ENCODE data around the gene ZNF91.
"Not testable (repeated sequence)": the region's sequence is repeated elsewhere in the genome, so short reads cannot be mapped to it uniquely, and the experiment has no call there.

DNA sequence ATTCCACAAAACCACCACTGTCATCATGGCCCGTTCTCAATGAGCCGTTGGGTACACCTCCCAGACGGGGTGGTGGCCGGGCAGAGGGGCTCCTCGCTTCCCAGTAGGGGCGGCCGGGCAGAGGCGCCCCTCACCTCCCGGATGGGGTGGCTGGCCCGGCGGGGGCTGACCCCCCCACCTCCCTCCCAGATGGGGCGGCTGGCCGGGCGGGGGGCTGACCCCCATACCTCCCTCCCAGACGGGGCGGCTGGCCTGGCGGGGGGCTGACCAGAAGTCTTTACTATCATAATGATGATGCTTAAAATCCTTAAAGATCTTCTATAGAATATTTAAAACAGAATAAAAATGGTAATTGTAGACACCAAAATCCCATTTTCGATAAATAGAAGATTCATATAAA, 29.2 kb downstream of the ZNF91 start:
- TF ChIP-seq FOXA1 (IDR thresholded peaks at IDR 0.05); JUND (IDR thresholded peaks at IDR 0.05); RAD21 (IDR thresholded peaks at IDR 0.05); TAF1 (conservative IDR thresholded peaks at IDR 0.05): not testable (repeated sequence)
- TF ChIP-seq, protein P1, sequence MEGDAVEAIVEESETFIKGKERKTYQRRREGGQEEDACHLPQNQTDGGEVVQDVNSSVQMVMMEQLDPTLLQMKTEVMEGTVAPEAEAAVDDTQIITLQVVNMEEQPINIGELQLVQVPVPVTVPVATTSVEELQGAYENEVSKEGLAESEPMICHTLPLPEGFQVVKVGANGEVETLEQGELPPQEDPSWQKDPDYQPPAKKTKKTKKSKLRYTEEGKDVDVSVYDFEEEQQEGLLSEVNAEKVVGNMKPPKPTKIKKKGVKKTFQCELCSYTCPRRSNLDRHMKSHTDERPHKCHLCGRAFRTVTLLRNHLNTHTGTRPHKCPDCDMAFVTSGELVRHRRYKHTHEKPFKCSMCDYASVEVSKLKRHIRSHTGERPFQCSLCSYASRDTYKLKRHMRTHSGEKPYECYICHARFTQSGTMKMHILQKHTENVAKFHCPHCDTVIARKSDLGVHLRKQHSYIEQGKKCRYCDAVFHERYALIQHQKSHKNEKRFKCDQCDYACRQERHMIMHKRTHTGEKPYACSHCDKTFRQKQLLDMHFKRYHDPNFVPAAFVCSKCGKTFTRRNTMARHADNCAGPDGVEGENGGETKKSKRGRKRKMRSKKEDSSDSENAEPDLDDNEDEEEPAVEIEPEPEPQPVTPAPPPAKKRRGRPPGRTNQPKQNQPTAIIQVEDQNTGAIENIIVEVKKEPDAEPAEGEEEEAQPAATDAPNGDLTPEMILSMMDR (IDR thresholded peaks at IDR 0.05; ENCODE audit: low read depth, low read length, missing input control), result not testable (repeated sequence)
- TF ChIP-seq, protein P2, sequence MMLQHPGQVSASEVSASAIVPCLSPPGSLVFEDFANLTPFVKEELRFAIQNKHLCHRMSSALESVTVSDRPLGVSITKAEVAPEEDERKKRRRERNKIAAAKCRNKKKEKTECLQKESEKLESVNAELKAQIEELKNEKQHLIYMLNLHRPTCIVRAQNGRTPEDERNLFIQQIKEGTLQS (IDR thresholded peaks at IDR 0.05), result not testable (repeated sequence)
- TF ChIP-seq, protein P3, sequence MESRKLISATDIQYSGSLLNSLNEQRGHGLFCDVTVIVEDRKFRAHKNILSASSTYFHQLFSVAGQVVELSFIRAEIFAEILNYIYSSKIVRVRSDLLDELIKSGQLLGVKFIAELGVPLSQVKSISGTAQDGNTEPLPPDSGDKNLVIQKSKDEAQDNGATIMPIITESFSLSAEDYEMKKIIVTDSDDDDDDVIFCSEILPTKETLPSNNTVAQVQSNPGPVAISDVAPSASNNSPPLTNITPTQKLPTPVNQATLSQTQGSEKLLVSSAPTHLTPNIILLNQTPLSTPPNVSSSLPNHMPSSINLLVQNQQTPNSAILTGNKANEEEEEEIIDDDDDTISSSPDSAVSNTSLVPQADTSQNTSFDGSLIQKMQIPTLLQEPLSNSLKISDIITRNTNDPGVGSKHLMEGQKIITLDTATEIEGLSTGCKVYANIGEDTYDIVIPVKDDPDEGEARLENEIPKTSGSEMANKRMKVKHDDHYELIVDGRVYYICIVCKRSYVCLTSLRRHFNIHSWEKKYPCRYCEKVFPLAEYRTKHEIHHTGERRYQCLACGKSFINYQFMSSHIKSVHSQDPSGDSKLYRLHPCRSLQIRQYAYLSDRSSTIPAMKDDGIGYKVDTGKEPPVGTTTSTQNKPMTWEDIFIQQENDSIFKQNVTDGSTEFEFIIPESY (IDR thresholded peaks at IDR 0.05), result not testable (repeated sequence)
